ENCODE data around the gene AEBP1. TPM values are rescaled to one million over a fixed set of nuclear protein-coding genes. Genes with fewer than 3 reads are reported as not detected.

Gene AEBP1
- 28.5 and 75.8 TPM in 2 replicates for total RNA-seq

DNA sequence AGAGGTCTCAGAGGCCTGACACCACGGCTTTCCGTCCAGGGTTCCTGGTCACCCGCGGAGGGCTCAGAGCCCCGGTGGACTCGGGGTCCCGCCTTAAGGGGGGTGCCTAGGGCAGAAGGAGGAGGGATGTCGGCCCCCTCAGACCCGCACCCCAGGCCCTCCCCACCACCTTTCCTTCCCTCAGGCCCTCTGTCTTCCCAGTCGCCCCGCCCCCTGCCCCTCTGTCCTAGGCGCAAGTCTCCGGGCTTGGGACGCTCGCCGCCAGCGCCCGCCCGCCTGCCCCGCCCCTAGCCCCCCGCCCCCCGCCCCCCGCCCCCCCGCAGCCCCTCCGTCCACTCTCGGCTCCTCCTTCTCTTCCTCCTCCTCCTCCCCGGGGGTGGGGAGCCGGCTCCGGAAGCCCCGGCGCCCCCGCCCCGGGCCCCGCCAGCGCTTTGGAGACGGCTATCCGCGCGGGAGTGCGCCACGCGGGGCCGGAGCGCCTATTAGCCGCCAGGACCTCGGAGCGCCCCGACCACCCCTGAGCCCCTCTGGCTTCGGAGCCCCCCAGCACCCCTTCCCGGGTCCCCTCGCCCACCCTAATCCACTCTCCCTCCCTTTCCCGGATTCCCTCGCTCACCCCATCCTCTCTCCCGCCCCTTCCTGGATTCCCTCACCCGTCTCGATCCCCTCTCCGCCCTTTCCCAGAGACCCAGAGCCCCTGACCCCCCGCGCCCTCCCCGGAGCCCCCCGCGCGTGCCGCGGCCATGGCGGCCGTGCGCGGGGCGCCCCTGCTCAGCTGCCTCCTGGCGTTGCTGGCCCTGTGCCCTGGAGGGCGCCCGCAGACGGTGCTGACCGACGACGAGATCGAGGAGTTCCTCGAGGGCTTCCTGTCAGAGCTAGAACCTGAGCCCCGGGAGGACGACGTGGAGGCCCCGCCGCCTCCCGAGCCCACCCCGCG, at the start of gene AEBP1:
Gene AEBP1, plus strand, starts transcription at position 423 of the 937 bp plus-strand sequence. Its CDS starts 321 bp downstream, at position 744.

DNA sequence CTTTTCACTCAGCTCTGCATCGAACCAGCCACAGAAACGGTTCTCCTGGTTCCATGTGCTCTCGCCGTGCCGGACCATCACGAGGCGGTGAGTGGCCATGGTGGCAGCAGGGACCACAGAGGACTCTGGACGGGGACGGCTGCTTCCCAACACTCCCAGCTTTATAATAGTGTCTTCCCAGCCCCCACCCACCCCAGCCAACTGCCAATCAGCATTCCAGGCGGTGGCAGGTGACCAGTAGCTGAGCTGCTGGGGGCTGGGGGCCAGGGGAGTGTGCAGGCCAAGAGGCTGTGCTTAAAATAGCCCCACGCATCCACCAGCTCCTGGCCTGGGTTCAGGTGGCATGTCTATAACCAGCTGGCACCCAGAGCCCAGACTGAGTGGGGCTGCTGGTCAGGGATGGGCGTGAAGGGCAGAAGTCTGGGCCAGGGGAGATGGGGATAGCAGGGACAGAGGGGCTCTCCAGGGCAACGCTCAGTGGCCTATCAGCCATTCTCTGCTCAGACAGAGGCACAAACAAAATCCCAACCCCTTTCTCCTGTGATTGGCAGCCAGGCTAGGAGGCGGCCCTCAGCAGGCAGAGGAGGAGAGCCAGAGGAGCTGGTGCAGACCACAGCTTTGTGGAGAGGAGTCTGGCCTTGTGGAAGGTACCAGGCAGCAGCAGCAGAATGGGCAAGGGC, 38.6 kb upstream of the AEBP1 start, which contains the start of gene PGAM2:
Gene PGAM2, minus strand, starts transcription at position 137 of the 680 bp plus-strand sequence. Its CDS starts 38 bp downstream, at position 99.

DNA sequence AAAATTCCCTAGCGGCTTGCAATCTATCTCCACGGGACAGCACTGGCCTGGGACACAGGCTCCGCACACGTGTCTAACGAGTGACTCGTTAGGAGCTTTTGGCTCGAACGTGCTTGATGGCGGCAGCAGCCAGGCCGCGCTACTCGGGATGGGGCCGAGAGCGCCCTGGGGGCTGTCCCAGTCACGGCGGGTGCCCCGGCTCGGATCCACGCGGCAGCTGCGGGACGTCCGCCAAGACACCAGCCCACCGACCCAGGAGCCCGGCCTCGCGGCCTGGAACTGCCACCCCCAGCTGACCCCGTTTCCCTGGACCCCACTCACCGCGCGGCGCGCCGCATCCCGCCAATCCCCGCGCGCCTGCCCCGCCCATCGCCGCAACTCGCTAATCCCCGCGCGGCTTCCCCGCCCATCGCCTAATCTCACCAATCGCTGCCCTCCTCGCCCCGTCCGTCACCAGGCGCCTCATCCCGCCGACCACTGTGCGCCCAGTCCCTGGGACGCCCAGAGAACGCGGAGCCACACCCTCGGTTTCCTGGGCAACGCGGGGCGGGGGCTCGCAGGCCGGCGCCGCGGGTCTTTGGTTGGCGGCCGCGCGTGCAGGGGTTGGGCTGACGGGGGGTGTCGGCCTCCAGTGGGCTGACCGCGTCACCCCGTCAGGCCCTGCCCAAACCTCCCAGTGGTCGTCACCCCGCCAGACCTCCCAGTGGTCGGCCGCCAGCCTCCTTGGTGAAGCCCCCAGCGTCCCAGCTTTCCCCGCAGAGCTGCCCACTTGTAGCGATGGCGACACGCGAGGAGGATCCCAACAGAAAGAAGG, 19.3 kb downstream of the AEBP1 start, which contains the start of gene POLD2:
Gene POLD2, minus strand, starts transcription at position 359 of the 814 bp plus-strand sequence. CDS start 1,495 bp downstream, outside the sequence.

DNA sequence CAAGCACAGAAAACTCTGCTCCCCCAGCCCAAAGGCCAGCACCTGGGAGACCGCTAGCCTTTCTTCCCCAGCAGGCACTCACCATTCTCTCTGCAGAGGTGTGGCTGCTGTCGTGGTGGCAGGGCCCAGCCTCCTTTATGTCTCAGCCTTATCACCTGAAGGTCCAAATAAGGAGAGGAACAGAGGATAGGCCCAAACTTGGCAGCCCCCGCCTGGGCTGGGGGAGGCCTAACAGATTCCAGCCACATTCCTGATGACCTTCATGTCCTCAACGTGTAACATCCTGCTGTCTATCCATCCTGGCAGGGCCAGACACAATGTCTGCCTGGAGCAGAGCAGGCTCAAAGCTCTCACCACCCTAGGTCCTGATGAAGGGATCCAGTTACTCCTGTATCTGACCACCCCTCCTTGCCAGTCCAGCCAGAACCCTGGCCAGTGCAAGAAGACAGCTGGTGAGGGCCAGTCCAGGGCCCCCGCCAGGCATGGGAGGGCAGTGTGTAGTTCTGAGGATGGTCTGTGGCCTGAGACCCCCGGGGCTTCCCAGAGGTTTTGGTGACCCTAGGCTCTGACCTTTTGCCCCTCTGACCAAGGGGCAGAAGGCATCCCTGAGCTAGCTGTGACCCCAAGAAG, 37.2 kb downstream of the AEBP1 start, which contains the start of gene MYL7:
Gene MYL7, minus strand, starts transcription at position 112 of the 630 bp plus-strand sequence. Its CDS starts 27 bp downstream, at position 85.

Other genes starting within 250 kb of the AEBP1 start
- 91.7 and 98.7 TPM in 2 replicates for gene MRPS24, start 234.8 kb upstream of the AEBP1 start, total RNA-seq
- gene URGCP, start 197.7 kb upstream of the AEBP1 start, total RNA-seq = 20.0 and 24.1 TPM in 2 replicates
- 7.6 and 9.1 TPM in 2 replicates for gene UBE2D4, start 177.9 kb upstream of the AEBP1 start, total RNA-seq
- gene SPDYE1, start 106.4 kb upstream of the AEBP1 start, total RNA-seq = not detected in 2 replicates
- gene DBNL, start 59.6 kb upstream of the AEBP1 start, total RNA-seq = 141 and 154 TPM in 2 replicates
- gene PGAM2, start 38.8 kb upstream of the AEBP1 start, total RNA-seq = 1.3 TPM in 1 of 2 replicates, not detected in the other
- 15.9 and 18.8 TPM in 2 replicates for gene POLM, start 21.8 kb upstream of the AEBP1 start, total RNA-seq
- gene POLD2, start 19.2 kb downstream of the AEBP1 start, total RNA-seq = 69.1 and 105 TPM in 2 replicates
- gene MYL7, start 37.0 kb downstream of the AEBP1 start, total RNA-seq = not detected in 2 replicates
- gene GCK, start 85.1 kb downstream of the AEBP1 start, total RNA-seq = 0.81 TPM in 1 of 2 replicates, not detected in the other
- 100 and 109 TPM in 2 replicates for gene YKT6, start 96.6 kb downstream of the AEBP1 start, total RNA-seq
- 0.36 and 0.97 TPM in 2 replicates for gene CAMK2B, start 221.2 kb downstream of the AEBP1 start, total RNA-seq

Data from cardiac atrium fibroblast (primary cell).